Transverse colon (tissue), 3 donors: ENCODE measurements around the gene DPP9.

Source experiments
- CTCF ChIP-seq, 5 experiments: fragments of 200-600 bp in 3 of 5; fragments of 450-650 bp in 2 of 5; sonication (generic) in 3 of 5; IDR thresholded peaks; 1 replicate in 2 of 5; 2 replicates in 3 of 5; pipeline ENCODE4 v1.5.1; 2016 to 2017; ENCODE audit warnings: antibody characterized with exemption in 5 of 5, inconsistent platforms in 3 of 5, mild to moderate bottlenecking in 2 of 5, moderate library complexity in 1 of 5
- EP300 ChIP-seq: sonication (generic); formaldehyde crosslinking; IDR thresholded peaks from one replicate; pipeline ENCODE4 v1.6.1; 2017; ENCODE audit warnings: antibody characterized with exemption, low read depth
- POLR2A ChIP-seq: fragments of 450-650 bp; IDR thresholded peaks from one replicate; pipeline ENCODE4 v1.6.1; 2016; ENCODE audit warnings: antibody characterized with exemption, mild to moderate bottlenecking, moderate library complexity

GRCh38 chr19:4749870-4750590 lies 26.4 kb upstream of the DPP9 start:
- TF ChIP-seq CTCF (IDR thresholded peaks at IDR 0.05) = no peak
- no peak for TF ChIP-seq POLR2A
- no peak for TF ChIP-seq EP300
